HG03064 (cell line): ENCODE results near the gene SSU72.
"Not testable (repeated sequence)": the region's sequence is repeated elsewhere in the genome, so short reads cannot be mapped to it uniquely, and the experiment has no call there.

Experiments
- ATAC-seq: cut with Tn5 transposase; IDR thresholded peaks from one replicate; pipeline ENCODE4 v1.9.1; 2021; ENCODE audit warnings: low read depth; ENCODE audit not compliant: unreplicated experiment

Gene SSU72

GRCh38 chr1:1562556-1563195 is 12.0 kb downstream of the SSU72 start:
- no peak for ATAC-seq

GRCh38 chr1:1561801-1562470 is 12.7 kb downstream of the SSU72 start:
- ATAC-seq, result no peak

- no peak for ATAC-seq
These were observed 14.5 kb downstream of the SSU72 start for GRCh38 chr1:1560178-1560577.

- no peak for ATAC-seq
These were observed 15.6 kb downstream of the SSU72 start for GRCh38 chr1:1559066-1559465.

- no peak for ATAC-seq
These were observed 16.1 kb downstream of the SSU72 start for GRCh38 chr1:1558591-1558990.

- ATAC-seq, result not testable (repeated sequence)
These were observed 17.0 kb downstream of the SSU72 start for GRCh38 chr1:1557688-1558087.

GRCh38 chr1:1556961-1557360 is 17.7 kb downstream of the SSU72 start:
- not testable (repeated sequence) for ATAC-seq

- ATAC-seq, result no peak
These were observed 18.2 kb downstream of the SSU72 start for GRCh38 chr1:1556505-1556904.

- ATAC-seq, result no peak
These were observed 19.4 kb downstream of the SSU72 start for GRCh38 chr1:1554926-1555915.

GRCh38 chr1:1554550-1554925 is 20.1 kb downstream of the SSU72 start:
- ATAC-seq, result no peak

GRCh38 chr1:1553821-1554494 is 20.7 kb downstream of the SSU72 start:
- ATAC-seq, result no peak

GRCh38 chr1:1552263-1552639 is 22.4 kb downstream of the SSU72 start:
- ATAC-seq, result no peak

- no peak for ATAC-seq
These were observed 23.0 kb downstream of the SSU72 start for GRCh38 chr1:1551524-1552262.

GRCh38 chr1:1550591-1551432 is 23.9 kb downstream of the SSU72 start:
- no peak for ATAC-seq

GRCh38 chr1:1550087-1550486 is 24.6 kb downstream of the SSU72 start:
- no peak for ATAC-seq

- no peak for ATAC-seq
These were observed 26.1 kb downstream of the SSU72 start for GRCh38 chr1:1548591-1548990.

GRCh38 chr1:1547476-1547875 is 27.2 kb downstream of the SSU72 start:
- ATAC-seq, result no peak

GRCh38 chr1:1547011-1547410 is 27.7 kb downstream of the SSU72 start:
- ATAC-seq, result no peak
